Measurements from ENCODE around the gene LSS. TPM values are rescaled to one million over a fixed set of nuclear protein-coding genes. Genes with fewer than 3 reads are reported as not detected.

Gene LSS
- total RNA-seq, 2 experiments from 2014 or later, result 30.4 TPM

DNA sequence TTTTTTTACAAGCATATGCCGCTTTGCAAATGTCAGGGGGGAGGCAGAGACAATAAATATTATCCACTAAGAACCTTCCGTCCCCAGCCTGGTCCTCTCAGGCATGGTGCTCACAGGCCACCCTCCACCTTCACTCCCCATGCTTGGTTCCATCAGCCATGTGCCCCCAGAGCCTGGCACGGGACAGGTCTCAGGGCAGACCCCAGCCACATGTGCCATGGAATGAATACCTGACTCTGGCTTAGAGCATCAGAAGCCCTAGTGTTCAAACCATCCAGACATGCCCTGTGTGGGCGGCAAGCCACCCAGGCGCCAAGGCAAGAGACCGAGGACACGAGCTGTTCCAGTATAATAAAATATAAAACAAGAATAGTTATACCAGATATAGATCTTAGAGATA lies 5.4 kb downstream of the LSS start:
- H3K9me3 ChIP-seq (ENCODE audit: control insufficient read depth in 1 of 2, insufficient read depth in 1 of 2, low read length in 2 of 2), result no peaks in the 10 kb centered on the region
- no peak overlapping the region for H3K4me3 ChIP-seq (ENCODE audit: low read length)
- no peak for ATAC-seq (ENCODE audit: poor library complexity)
- no peak overlapping the region for H3K4me3 Mint-ChIP-seq
- H3K4me1 Mint-ChIP-seq (ENCODE audit: low read depth), result peaks cover 32% of the 10 kb centered on the region
- H3K4me1 ChIP-seq (ENCODE audit: insufficient read depth, low read length), result peaks cover 21% of the 10 kb centered on the region
- intact Hi-C loops (cut with DNase I, micrococcal nuclease), result loop anchor here in 1 of 2 experiments (10.0 kb wide), 1 partner anchor 62 kb away; the partner anchor contains the start of genes MCM3AP and YBEY
- peaks cover 45% of the 10 kb centered on the region for H3K36me3 Mint-ChIP-seq (ENCODE audit: low read depth)
- no peaks in the 10 kb centered on the region for H3K27me3 ChIP-seq (ENCODE audit: control insufficient read depth in 1 of 2, insufficient read depth in 2 of 2, low read length in 2 of 2)
- no peak for DNase-seq
- no peaks in the 10 kb centered on the region for H3K27me3 Mint-ChIP-seq
- no peaks in the 10 kb centered on the region for H3K9me3 Mint-ChIP-seq
- peaks cover 27% of the 10 kb centered on the region for H3K36me3 ChIP-seq (ENCODE audit: insufficient read depth, low read length)
- ChIA-PET CTCF (no interaction called here), POLR2A (no interaction called here)
- H3K27ac ChIP-seq (ENCODE audit: low read depth in 1 of 2, low read length in 2 of 2), result no peak overlapping the region
- no peak overlapping the region for H3K27ac Mint-ChIP-seq
- TF ChIP-seq, protein P1, sequence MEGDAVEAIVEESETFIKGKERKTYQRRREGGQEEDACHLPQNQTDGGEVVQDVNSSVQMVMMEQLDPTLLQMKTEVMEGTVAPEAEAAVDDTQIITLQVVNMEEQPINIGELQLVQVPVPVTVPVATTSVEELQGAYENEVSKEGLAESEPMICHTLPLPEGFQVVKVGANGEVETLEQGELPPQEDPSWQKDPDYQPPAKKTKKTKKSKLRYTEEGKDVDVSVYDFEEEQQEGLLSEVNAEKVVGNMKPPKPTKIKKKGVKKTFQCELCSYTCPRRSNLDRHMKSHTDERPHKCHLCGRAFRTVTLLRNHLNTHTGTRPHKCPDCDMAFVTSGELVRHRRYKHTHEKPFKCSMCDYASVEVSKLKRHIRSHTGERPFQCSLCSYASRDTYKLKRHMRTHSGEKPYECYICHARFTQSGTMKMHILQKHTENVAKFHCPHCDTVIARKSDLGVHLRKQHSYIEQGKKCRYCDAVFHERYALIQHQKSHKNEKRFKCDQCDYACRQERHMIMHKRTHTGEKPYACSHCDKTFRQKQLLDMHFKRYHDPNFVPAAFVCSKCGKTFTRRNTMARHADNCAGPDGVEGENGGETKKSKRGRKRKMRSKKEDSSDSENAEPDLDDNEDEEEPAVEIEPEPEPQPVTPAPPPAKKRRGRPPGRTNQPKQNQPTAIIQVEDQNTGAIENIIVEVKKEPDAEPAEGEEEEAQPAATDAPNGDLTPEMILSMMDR (IDR thresholded peaks at IDR 0.05), result no peak

DNA sequence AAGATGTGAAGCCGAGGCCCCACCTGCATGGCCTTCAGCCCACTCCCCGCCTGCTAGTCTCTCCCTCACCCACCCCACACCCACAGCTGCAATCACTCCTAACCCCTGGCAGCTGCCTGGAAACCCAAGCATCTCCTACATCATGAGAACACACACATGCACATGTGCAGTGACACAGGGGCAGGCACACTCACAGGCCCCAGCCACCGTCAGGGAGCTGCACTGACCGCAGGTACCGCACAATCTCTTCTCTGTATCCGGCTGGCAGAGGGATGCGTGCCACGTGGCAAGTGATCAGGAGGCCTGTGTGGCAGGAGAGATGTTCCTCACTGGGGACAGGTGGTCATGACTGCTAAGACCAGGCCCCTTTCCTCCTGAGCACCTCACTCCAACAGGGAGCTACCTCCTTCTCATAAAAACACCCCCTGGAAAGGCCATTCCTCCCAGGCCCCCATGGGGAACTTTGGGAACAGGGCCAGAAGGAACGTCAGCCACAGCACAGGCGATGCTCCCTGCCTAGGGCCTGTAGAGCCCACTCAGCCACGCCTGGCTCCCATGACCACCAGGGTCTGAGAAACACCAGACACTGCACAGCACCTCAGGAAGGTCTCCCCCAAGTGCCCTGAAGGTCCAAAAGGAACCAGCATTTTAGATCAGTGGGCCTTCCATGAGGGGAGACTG lies 6.0 kb downstream of the LSS start:
- ATAC-seq (ENCODE audit: poor library complexity) (no peak), DNase-seq (no peak)
- H3K4me3 Mint-ChIP-seq, result no peak overlapping the region
- Histone ChIP-seq H3K4me3 (ENCODE audit: low read length) (no peak overlapping the region), H3K36me3 (ENCODE audit: insufficient read depth, low read length) (peaks cover 27% of the 10 kb centered on the region), H3K4me1 (ENCODE audit: insufficient read depth, low read length) (peaks cover 14% of the 10 kb centered on the region), H3K27me3 (ENCODE audit: control insufficient read depth in 1 of 2, insufficient read depth in 2 of 2, low read length in 2 of 2) (no peaks in the 10 kb centered on the region), H3K27ac (ENCODE audit: low read depth in 1 of 2, low read length in 2 of 2) (no peak overlapping the region), H3K9me3 (ENCODE audit: control insufficient read depth in 1 of 2, insufficient read depth in 1 of 2, low read length in 2 of 2) (no peaks in the 10 kb centered on the region)
- no peaks in the 10 kb centered on the region for H3K27me3 Mint-ChIP-seq
- H3K27ac Mint-ChIP-seq, result no peak overlapping the region
- no peaks in the 10 kb centered on the region for H3K9me3 Mint-ChIP-seq
- peaks cover 26% of the 10 kb centered on the region for H3K4me1 Mint-ChIP-seq (ENCODE audit: low read depth)
- intact Hi-C loops (cut with DNase I, micrococcal nuclease), result loop anchor here in 1 of 2 experiments (10.0 kb wide), 1 partner anchor 62 kb away; the partner anchor contains the start of genes MCM3AP and YBEY
- H3K36me3 Mint-ChIP-seq (ENCODE audit: low read depth), result peaks cover 45% of the 10 kb centered on the region
- CTCF ChIA-PET, result no interaction called here
- TF ChIP-seq, protein P1 (IDR thresholded peaks at IDR 0.05), result no peak
- POLR2A ChIA-PET, result no interaction called here

DNA sequence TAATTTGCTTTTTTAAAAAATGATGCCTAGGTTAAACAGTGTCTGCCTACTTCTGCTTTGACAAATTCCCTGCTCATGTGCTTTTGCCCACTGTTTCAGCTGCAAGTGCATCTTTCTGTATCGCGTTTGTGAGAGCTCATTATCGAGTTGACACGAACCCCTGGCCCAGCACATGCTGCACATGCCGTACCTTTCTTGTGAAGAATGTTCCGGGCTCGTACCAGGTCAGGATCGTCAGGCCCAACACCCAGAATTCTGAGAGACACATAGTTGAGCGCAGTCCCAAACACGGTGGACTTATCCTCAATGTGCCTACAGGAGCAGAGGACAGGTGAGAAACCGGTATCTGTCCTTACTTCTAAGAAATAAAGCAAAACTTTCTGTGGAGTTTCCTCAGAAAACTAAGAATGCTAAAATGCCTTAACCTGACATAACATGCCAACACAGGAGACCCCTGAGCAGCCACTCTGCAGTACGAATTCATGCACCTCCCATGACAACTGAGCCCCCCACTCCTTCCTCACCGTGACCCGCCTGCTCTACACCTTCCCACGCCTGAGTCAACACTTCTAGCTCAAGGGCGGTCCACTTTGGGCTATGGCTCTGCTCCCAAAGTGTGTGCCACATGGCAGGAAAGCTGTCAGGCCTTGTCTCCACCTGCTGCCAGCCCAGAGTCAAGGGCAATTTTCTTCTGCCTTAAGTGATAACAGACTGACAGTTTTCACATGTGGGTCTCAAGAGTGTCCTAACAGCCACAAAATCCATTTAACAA lies 6.7 kb downstream of the LSS start:
- Mint-ChIP-seq H3K36me3 (ENCODE audit: low read depth) (peaks cover 45% of the 10 kb centered on the region), H3K27ac (no peak overlapping the region), H3K4me1 (ENCODE audit: low read depth) (peaks cover 19% of the 10 kb centered on the region), H3K4me3 (no peak overlapping the region), H3K27me3 (no peaks in the 10 kb centered on the region), H3K9me3 (no peaks in the 10 kb centered on the region)
- CTCF ChIA-PET, result no interaction called here
- POLR2A ChIA-PET, result no interaction called here
- DNase-seq (no peak), ATAC-seq (ENCODE audit: poor library complexity) (no peak)
- H3K4me3 ChIP-seq (ENCODE audit: low read length), result no peak overlapping the region
- H3K27me3 ChIP-seq (ENCODE audit: control insufficient read depth in 1 of 2, insufficient read depth in 2 of 2, low read length in 2 of 2), result no peaks in the 10 kb centered on the region
- intact Hi-C loops (cut with DNase I, micrococcal nuclease), result loop anchor here in 1 of 2 experiments (10.0 kb wide), 1 partner anchor 63 kb away; the partner anchor contains the start of genes MCM3AP and YBEY
- TF ChIP-seq, protein P1 (IDR thresholded peaks at IDR 0.05), result no peak
- no peaks in the 10 kb centered on the region for H3K9me3 ChIP-seq (ENCODE audit: control insufficient read depth in 1 of 2, insufficient read depth in 1 of 2, low read length in 2 of 2)
- peaks cover 27% of the 10 kb centered on the region for H3K36me3 ChIP-seq (ENCODE audit: insufficient read depth, low read length)
- H3K27ac ChIP-seq (ENCODE audit: low read depth in 1 of 2, low read length in 2 of 2), result no peak overlapping the region
- H3K4me1 ChIP-seq (ENCODE audit: insufficient read depth, low read length), result peaks cover 7% of the 10 kb centered on the region
